Spleen (tissue), 7 donors: ENCODE data around the gene LTN1.

Experiments used
- POLR2AphosphoS5 ChIP-seq, 3 donors: sonication (generic); formaldehyde crosslinking; IDR thresholded peaks; one replicate each; pipeline ENCODE4 v1.5.1; 2017; ENCODE audit warnings: antibody characterized with exemption in 3 of 3
- TF ChIP-seq, protein P1 (sequence below), 11 experiments: fragments of 200-600 bp in 7 of 11; fragments of 450-650 bp in 4 of 11; sonication (generic) in 4 of 11; IDR thresholded peaks in 8 of 11; conservative IDR thresholded peaks in 3 of 11; 1 replicate in 7 of 11; 2 replicates in 4 of 11; pipeline versions ENCODE4 v1.4.0 to v1.8.0; 2016 to 2021; ENCODE audit warnings: antibody characterized with exemption in 11 of 11, inconsistent platforms in 4 of 11, mild to moderate bottlenecking in 1 of 11
- donor health status: DM: no; HTN: no; CAD: no; lungs with moderate emphysema.
- donor health status: DM: no; HTN: no; CAD: no.
- donor health status: DM: no; HTN: no; CAD: no.

GRCh38 chr21:29007810-29008209 is 15.1 kb upstream of the LTN1 start:
- TF ChIP-seq, protein P1, sequence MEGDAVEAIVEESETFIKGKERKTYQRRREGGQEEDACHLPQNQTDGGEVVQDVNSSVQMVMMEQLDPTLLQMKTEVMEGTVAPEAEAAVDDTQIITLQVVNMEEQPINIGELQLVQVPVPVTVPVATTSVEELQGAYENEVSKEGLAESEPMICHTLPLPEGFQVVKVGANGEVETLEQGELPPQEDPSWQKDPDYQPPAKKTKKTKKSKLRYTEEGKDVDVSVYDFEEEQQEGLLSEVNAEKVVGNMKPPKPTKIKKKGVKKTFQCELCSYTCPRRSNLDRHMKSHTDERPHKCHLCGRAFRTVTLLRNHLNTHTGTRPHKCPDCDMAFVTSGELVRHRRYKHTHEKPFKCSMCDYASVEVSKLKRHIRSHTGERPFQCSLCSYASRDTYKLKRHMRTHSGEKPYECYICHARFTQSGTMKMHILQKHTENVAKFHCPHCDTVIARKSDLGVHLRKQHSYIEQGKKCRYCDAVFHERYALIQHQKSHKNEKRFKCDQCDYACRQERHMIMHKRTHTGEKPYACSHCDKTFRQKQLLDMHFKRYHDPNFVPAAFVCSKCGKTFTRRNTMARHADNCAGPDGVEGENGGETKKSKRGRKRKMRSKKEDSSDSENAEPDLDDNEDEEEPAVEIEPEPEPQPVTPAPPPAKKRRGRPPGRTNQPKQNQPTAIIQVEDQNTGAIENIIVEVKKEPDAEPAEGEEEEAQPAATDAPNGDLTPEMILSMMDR (IDR thresholded peaks at IDR 0.05 in 8 of 11, conservative IDR thresholded peaks at IDR 0.05 in 3 of 11) = no peak
- TF ChIP-seq POLR2AphosphoS5 (IDR thresholded peaks at IDR 0.05) = no peak
